Hepatocyte (in vitro differentiated cells): ENCODE data around the gene SLC18A2. TPM values are rescaled to one million over a fixed set of nuclear protein-coding genes. Genes with fewer than 3 reads are reported as not detected.

Experiments
- DNase-seq: peaks from one replicate; pipeline ENCODE4 v3.0.0-alpha.2; 2016; ENCODE audit warnings: low spot score
- H2AFZ ChIP-seq: fragments of 200-600 bp; sonication (generic); 2 replicates; pipeline ENCODE4 v1.6.0; 2016; ENCODE audit warnings: antibody characterized with exemption, mild to moderate bottlenecking
- H3K27ac ChIP-seq: fragments of 200-600 bp; sonication (generic); 2 replicates; pipeline ENCODE4 v1.5.1; 2016; ENCODE audit warnings: mild to moderate bottlenecking
- H3K27me3 ChIP-seq: fragments of 200-600 bp; sonication (generic); 2 replicates; pipeline ENCODE4 v1.6.1; 2016
- H3K36me3 ChIP-seq: fragments of 200-600 bp; sonication (generic); replicated peaks from 2 replicates; pipeline ENCODE4 v1.5.1; 2016; ENCODE audit warnings: low read depth; ENCODE audit not compliant: insufficient read depth
- H3K4me1 ChIP-seq: fragments of 200-600 bp; sonication (generic); 2 replicates; pipeline ENCODE4 v1.5.1; 2016; ENCODE audit warnings: mild to moderate bottlenecking, moderate library complexity; ENCODE audit not compliant: insufficient read depth
- H3K4me2 ChIP-seq: fragments of 200-600 bp; sonication (generic); 2 replicates; pipeline ENCODE4 v1.6.0; 2016
- H3K4me3 ChIP-seq: fragments of 200-600 bp; sonication (generic); 2 replicates; pipeline ENCODE4 v1.5.1; 2016; ENCODE audit warnings: mild to moderate bottlenecking
- H3K79me2 ChIP-seq: fragments of 200-600 bp; sonication (generic); 2 replicates; pipeline ENCODE4 v1.6.0; 2017; ENCODE audit warnings: mild to moderate bottlenecking
- H3K9me2 ChIP-seq: fragments of 200-600 bp; sonication (generic); replicated peaks from 2 replicates; pipeline ENCODE4 v1.6.0; 2017; ENCODE audit warnings: mild to moderate bottlenecking; ENCODE audit not compliant: insufficient read depth
- H3K9me3 ChIP-seq: fragments of 200-600 bp; sonication (generic); 2 replicates; pipeline ENCODE4 v1.5.1; 2016; ENCODE audit warnings: low read depth, mild to moderate bottlenecking
- H4K20me1 ChIP-seq: fragments of 200-600 bp; sonication (generic); 2 replicates; pipeline ENCODE4 v1.6.0; 2016; ENCODE audit warnings: mild to moderate bottlenecking; ENCODE audit not compliant: insufficient read depth, poor library complexity, severe bottlenecking
- CTCF ChIP-seq: fragments of 200-600 bp; sonication (generic); IDR thresholded peaks from 2 replicates; pipeline ENCODE4 v1.5.1; 2016; ENCODE audit warnings: antibody characterized with exemption, mild to moderate bottlenecking; ENCODE audit not compliant: poor library complexity
- EZH2 ChIP-seq: fragments of 200-600 bp; sonication (generic); IDR thresholded peaks from 2 replicates; pipeline ENCODE4 v1.6.1; 2016; ENCODE audit warnings: antibody characterized with exemption, mild to moderate bottlenecking, borderline replicate concordance
- EZH2phosphoT487 ChIP-seq: fragments of 200-600 bp; sonication (generic); IDR thresholded peaks from one replicate; pipeline ENCODE4 v1.6.1; 2018; ENCODE audit warnings: antibody characterized with exemption, mild to moderate bottlenecking, low read depth, moderate library complexity; ENCODE audit not compliant: unreplicated experiment, severe bottlenecking
- WGBS: methylation state at CpG from one replicate; pipeline ENCODE4 v1.1.6; 2016; ENCODE audit warnings: low lambda C conversion rate; ENCODE audit errors: missing lambda C conversion rate; 5-methylcytosine and 5-hydroxymethylcytosine counted together
- polyA plus RNA-seq: library from polyadenylated mRNA; unstranded; fragments of >200 nt; fragmentation: Nextera tagmentation; extraction: Ambion mirVana; gene quantifications from 2 replicates; pipeline ENCODE4 v1.2.1, GENCODE V29; 2016
- total RNA-seq: library from RNA; depleted of rRNA; stranded (reverse); fragments of >200 nt; gene quantifications from 2 replicates; pipeline ENCODE4 v1.2.3, GENCODE V29; 2014

SLC18A2 gene
- total and polyA plus RNA-seq, 2 experiments from 2014 or later = 1.3 to 1.6 TPM

- Histone ChIP-seq H3K27ac (no peak overlapping the region), H3K36me3 (no peaks in the 10 kb centered on the region), H3K27me3 (peaks cover 7% of the 10 kb centered on the region), H3K79me2 (no peaks in the 10 kb centered on the region), H3K4me3 (no peak overlapping the region), H3K4me1 (peaks cover 10% of the 10 kb centered on the region), H3K4me2 (no peak overlapping the region), H3K9me3 (no peaks in the 10 kb centered on the region), H3K9me2 (no peaks in the 10 kb centered on the region), H2AFZ (no peak overlapping the region), H4K20me1 (no peaks in the 10 kb centered on the region)
- TF ChIP-seq EZH2 (no peak), EZH2phosphoT487 (no peak), CTCF (no peak)
- DNase-seq = no peak
- 49% methylated on average over 10 of the region's 10 CpGs for WGBS
Measured at GRCh38 chr10:117248750-117249465, 8.0 kb downstream of the SLC18A2 start.

- WGBS = 49% methylated on average over 6 of the region's 6 CpGs
Measured at GRCh38 chr10:117249493-117250093, 8.7 kb downstream of the SLC18A2 start.

GRCh38 chr10:117250411-117250810 is 9.5 kb downstream of the SLC18A2 start:
- H3K4me1 ChIP-seq = peaks cover 10% of the 10 kb centered on the region
- H3K36me3 ChIP-seq = no peaks in the 10 kb centered on the region
- H3K9me3 ChIP-seq = no peaks in the 10 kb centered on the region
- no peak for DNase-seq
- no peak overlapping the region for H3K27ac ChIP-seq
- peaks cover 7% of the 10 kb centered on the region for H3K27me3 ChIP-seq
- no peak overlapping the region for H2AFZ ChIP-seq
- no peak overlapping the region for H3K4me2 ChIP-seq
- TF ChIP-seq CTCF (no peak), EZH2 (no peak), EZH2phosphoT487 (no peak)
- H3K9me2 ChIP-seq = no peaks in the 10 kb centered on the region
- 81% methylated on average over 7 of the region's 7 CpGs for WGBS
- H3K4me3 ChIP-seq = no peak overlapping the region
- H4K20me1 ChIP-seq = no peaks in the 10 kb centered on the region
- no peaks in the 10 kb centered on the region for H3K79me2 ChIP-seq

More at GRCh38 chr10:117249493-117250093, 8.7 kb downstream of the SLC18A2 start:
- H3K9me3 ChIP-seq = no peaks in the 10 kb centered on the region
- H3K4me3 ChIP-seq = no peak overlapping the region
- H3K79me2 ChIP-seq = no peaks in the 10 kb centered on the region
- no peak overlapping the region for H2AFZ ChIP-seq
- DNase-seq = no peak
- no peaks in the 10 kb centered on the region for H4K20me1 ChIP-seq
- no peak for TF ChIP-seq EZH2
- no peak for TF ChIP-seq CTCF
- H3K4me2 ChIP-seq = no peak overlapping the region
- no peak overlapping the region for H3K27ac ChIP-seq
- H3K4me1 ChIP-seq = peaks cover 10% of the 10 kb centered on the region
- peaks cover 7% of the 10 kb centered on the region for H3K27me3 ChIP-seq
- no peaks in the 10 kb centered on the region for H3K9me2 ChIP-seq
- no peaks in the 10 kb centered on the region for H3K36me3 ChIP-seq
